Ovary (tissue), 3 donors: Measurements from ENCODE around the gene EIF1B.

Experiments
- EP300 ChIP-seq: sonication (generic); formaldehyde crosslinking; IDR thresholded peaks from one replicate; pipeline ENCODE4 v1.6.1; 2017; ENCODE audit warnings: antibody characterized with exemption
- POLR2A ChIP-seq: fragments of 450-650 bp; IDR thresholded peaks from one replicate; pipeline ENCODE4 v1.6.1; 2017; ENCODE audit warnings: antibody characterized with exemption, mild to moderate bottlenecking, moderate library complexity
- TF ChIP-seq, protein P1 (sequence below), 3 donors: fragments of 450-650 bp in 2 of 3; fragments of 200-600 bp in 1 of 3; IDR thresholded peaks; one replicate each; pipeline versions ENCODE4 v1.5.1 to v1.8.0; 2016 to 2022; ENCODE audit warnings: antibody characterized with exemption in 3 of 3, mild to moderate bottlenecking in 1 of 3
- donor health status: DM: no; HTN: no; CAD: no.

DNA sequence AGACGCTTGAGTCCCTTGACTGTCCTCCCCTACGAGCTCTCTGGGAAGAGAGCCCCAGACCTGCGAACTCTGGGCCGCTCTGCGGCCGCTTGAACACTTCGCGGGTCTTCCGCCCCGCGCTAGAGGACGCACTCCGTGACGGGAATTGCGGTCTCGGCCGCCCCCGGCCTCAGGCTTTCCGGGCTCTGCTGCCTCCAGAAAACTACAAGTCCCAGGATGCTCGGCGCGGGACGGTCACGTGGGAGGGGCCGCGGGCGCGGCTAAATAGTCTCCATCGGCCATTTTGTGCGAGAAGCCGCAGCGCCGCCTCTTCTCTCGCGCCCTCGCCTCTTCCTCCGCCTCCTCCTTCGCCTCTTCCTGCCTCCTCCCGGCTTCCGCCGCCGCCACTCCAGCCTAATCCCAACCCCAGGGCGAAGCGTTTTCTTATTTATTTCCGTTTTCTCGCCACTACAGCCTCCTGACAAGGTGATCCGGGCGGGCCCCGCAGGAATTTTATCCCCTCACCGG, at the start of gene EIF1B:
- TF ChIP-seq, protein P1, sequence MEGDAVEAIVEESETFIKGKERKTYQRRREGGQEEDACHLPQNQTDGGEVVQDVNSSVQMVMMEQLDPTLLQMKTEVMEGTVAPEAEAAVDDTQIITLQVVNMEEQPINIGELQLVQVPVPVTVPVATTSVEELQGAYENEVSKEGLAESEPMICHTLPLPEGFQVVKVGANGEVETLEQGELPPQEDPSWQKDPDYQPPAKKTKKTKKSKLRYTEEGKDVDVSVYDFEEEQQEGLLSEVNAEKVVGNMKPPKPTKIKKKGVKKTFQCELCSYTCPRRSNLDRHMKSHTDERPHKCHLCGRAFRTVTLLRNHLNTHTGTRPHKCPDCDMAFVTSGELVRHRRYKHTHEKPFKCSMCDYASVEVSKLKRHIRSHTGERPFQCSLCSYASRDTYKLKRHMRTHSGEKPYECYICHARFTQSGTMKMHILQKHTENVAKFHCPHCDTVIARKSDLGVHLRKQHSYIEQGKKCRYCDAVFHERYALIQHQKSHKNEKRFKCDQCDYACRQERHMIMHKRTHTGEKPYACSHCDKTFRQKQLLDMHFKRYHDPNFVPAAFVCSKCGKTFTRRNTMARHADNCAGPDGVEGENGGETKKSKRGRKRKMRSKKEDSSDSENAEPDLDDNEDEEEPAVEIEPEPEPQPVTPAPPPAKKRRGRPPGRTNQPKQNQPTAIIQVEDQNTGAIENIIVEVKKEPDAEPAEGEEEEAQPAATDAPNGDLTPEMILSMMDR (IDR thresholded peaks at IDR 0.05), result peak; percentile 87 to 93 (median 91)
- TF ChIP-seq POLR2A, result peak; percentile 97
- peak; percentile 57 for TF ChIP-seq EP300
